Measurements from ENCODE around the gene RFPL4AL1. TPM values are rescaled to one million over a fixed set of nuclear protein-coding genes. Genes with fewer than 3 reads are reported as not detected.

RFPL4AL1 gene
- total RNA-seq, 1 experiment from 2014 or later: not detected

- Histone ChIP-seq H3K36me3 (ENCODE audit: control insufficient read depth in 1 of 2, insufficient read depth in 2 of 2, low read length in 2 of 2) (no peaks in the 10 kb centered on the region), H3K27me3 (ENCODE audit: insufficient read depth, low read length) (no peaks in the 10 kb centered on the region), H3K4me2 (ENCODE audit: low read length) (no peak overlapping the region), H3K79me2 (ENCODE audit: insufficient read depth, low read length) (no peaks in the 10 kb centered on the region), H2AFZ (ENCODE audit: low read depth, low read length, poor library complexity, severe bottlenecking) (no peak overlapping the region), H3K9me2 (ENCODE audit: insufficient read depth) (no peaks in the 10 kb centered on the region), H4K20me1 (ENCODE audit: insufficient read depth) (no peaks in the 10 kb centered on the region), H3K4me1 (ENCODE audit: control insufficient read depth in 1 of 2, insufficient read depth in 2 of 2, low read length in 2 of 2) (no peaks in the 10 kb centered on the region), H3K9ac (ENCODE audit: low read length) (no peak overlapping the region), H3K27ac (ENCODE audit: low read depth, low read length) (no peak overlapping the region), H3K4me3 (replicated peaks in 1 of 2; ENCODE audit: low read depth in 1 of 2, low read length in 2 of 2) (no peak overlapping the region), H3K9me3 (ENCODE audit: control insufficient read depth in 1 of 2, insufficient read depth in 1 of 2, low read depth in 1 of 2, low read length in 2 of 2) (no peaks in the 10 kb centered on the region)
- RAD21 ChIA-PET (ENCODE audit: low non-redundant PET in 1 of 2, low total read pairs in 2 of 2, uncharacterized antibody in 2 of 2, unreplicated experiment in 2 of 2): no interaction called here
- POLR2A ChIA-PET: no interaction called here
- intact Hi-C loops (cut with micrococcal nuclease): no loop called here
- no TSS peak for BruUV-seq (replicated peaks)
- CTCF ChIA-PET: no interaction called here
- no peak for DNase-seq (ENCODE audit: low read depth, low spot score)
- no peak for ATAC-seq
- TF ChIP-seq JUND (IDR thresholded peaks at IDR 0.05): no peak
- no peak for TF ChIP-seq SP1 (IDR thresholded peaks at IDR 0.05; ENCODE audit: low read depth)
- TF ChIP-seq TCF7L2 (IDR thresholded peaks at IDR 0.05; ENCODE audit: borderline replicate concordance, extremely low read depth, insufficient read depth, insufficient read length): no peak
- TF ChIP-seq SRF (IDR thresholded peaks at IDR 0.05; ENCODE audit: low read depth): no peak
- TF ChIP-seq, protein P1, sequence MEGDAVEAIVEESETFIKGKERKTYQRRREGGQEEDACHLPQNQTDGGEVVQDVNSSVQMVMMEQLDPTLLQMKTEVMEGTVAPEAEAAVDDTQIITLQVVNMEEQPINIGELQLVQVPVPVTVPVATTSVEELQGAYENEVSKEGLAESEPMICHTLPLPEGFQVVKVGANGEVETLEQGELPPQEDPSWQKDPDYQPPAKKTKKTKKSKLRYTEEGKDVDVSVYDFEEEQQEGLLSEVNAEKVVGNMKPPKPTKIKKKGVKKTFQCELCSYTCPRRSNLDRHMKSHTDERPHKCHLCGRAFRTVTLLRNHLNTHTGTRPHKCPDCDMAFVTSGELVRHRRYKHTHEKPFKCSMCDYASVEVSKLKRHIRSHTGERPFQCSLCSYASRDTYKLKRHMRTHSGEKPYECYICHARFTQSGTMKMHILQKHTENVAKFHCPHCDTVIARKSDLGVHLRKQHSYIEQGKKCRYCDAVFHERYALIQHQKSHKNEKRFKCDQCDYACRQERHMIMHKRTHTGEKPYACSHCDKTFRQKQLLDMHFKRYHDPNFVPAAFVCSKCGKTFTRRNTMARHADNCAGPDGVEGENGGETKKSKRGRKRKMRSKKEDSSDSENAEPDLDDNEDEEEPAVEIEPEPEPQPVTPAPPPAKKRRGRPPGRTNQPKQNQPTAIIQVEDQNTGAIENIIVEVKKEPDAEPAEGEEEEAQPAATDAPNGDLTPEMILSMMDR (IDR thresholded peaks at IDR 0.05 in 2 of 3, conservative IDR thresholded peaks at IDR 0.05 in 1 of 3; ENCODE audit: borderline replicate concordance in 1 of 3, insufficient read depth in 1 of 3, low read depth in 2 of 3, low read length in 2 of 3): no peak
- TF ChIP-seq, protein P2, sequence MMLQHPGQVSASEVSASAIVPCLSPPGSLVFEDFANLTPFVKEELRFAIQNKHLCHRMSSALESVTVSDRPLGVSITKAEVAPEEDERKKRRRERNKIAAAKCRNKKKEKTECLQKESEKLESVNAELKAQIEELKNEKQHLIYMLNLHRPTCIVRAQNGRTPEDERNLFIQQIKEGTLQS (IDR thresholded peaks at IDR 0.05): no peak
- TF ChIP-seq ZNF274 (IDR thresholded peaks at IDR 0.05; ENCODE audit: low read depth, low read length): no peak
- TF ChIP-seq POLR2AphosphoS5 (IDR thresholded peaks at IDR 0.05; ENCODE audit: low read depth, low read length): no peak
- no peak for TF ChIP-seq ZFX (IDR thresholded peaks at IDR 0.05)
- no peak for TF ChIP-seq YY1 (IDR thresholded peaks at IDR 0.05; ENCODE audit: extremely low read depth, insufficient replicate concordance, low read depth, low read length)
Measured at GRCh38 chr19:55802281-55802680, 33.4 kb downstream of the RFPL4AL1 start.
